Measurements from ENCODE around the gene CDK14.

The CDK14 gene

GRCh38 chr7:90835861-90836260 lies 239.7 kb downstream of the CDK14 start:
- in situ Hi-C loops (cut with HindIII; ENCODE audit: low sequenced_read_pairs), result no loop called here

- in situ Hi-C loops (cut with HindIII; ENCODE audit: low sequenced_read_pairs), result no loop called here
Observed at GRCh38 chr7:90836937-90837336, 240.8 kb downstream of the CDK14 start.

GRCh38 chr7:90838799-90839198 lies 242.7 kb downstream of the CDK14 start:
- in situ Hi-C loops (cut with HindIII; ENCODE audit: low sequenced_read_pairs), result no loop called here

GRCh38 chr7:90839316-90839715 lies 243.2 kb downstream of the CDK14 start:
- in situ Hi-C loops (cut with HindIII; ENCODE audit: low sequenced_read_pairs), result no loop called here

GRCh38 chr7:90839727-90840291 lies 243.7 kb downstream of the CDK14 start:
- in situ Hi-C loops (cut with HindIII; ENCODE audit: low sequenced_read_pairs), result no loop called here

- in situ Hi-C loops (cut with HindIII; ENCODE audit: low sequenced_read_pairs), result no loop called here
Observed at GRCh38 chr7:90841759-90842429, 245.8 kb downstream of the CDK14 start.

- in situ Hi-C loops (cut with HindIII; ENCODE audit: low sequenced_read_pairs), result no loop called here
Observed at GRCh38 chr7:90842430-90842788, 246.3 kb downstream of the CDK14 start.

- in situ Hi-C loops (cut with HindIII; ENCODE audit: low sequenced_read_pairs), result no loop called here
Observed at GRCh38 chr7:90843472-90843871, 247.4 kb downstream of the CDK14 start.

- in situ Hi-C loops (cut with HindIII; ENCODE audit: low sequenced_read_pairs), result no loop called here
Observed at GRCh38 chr7:90844421-90844820, 248.3 kb downstream of the CDK14 start.

- in situ Hi-C loops (cut with HindIII; ENCODE audit: low sequenced_read_pairs), result no loop called here
Observed at GRCh38 chr7:90846192-90846591, 250.1 kb downstream of the CDK14 start.

GRCh38 chr7:90850066-90850465 lies 253.9 kb downstream of the CDK14 start:
- in situ Hi-C loops (cut with HindIII; ENCODE audit: low sequenced_read_pairs), result no loop called here

GRCh38 chr7:90850471-90850870 lies 254.3 kb downstream of the CDK14 start:
- in situ Hi-C loops (cut with HindIII; ENCODE audit: low sequenced_read_pairs), result no loop called here

GRCh38 chr7:90853205-90853604 lies 257.1 kb downstream of the CDK14 start:
- in situ Hi-C loops (cut with HindIII; ENCODE audit: low sequenced_read_pairs), result no loop called here

- in situ Hi-C loops (cut with HindIII; ENCODE audit: low sequenced_read_pairs), result no loop called here
Observed at GRCh38 chr7:90856351-90857070, 260.4 kb downstream of the CDK14 start.

- in situ Hi-C loops (cut with HindIII; ENCODE audit: low sequenced_read_pairs), result no loop called here
Observed at GRCh38 chr7:90857603-90858002, 261.5 kb downstream of the CDK14 start.

- in situ Hi-C loops (cut with HindIII; ENCODE audit: low sequenced_read_pairs), result no loop called here
Observed at GRCh38 chr7:90858546-90858945, 262.4 kb downstream of the CDK14 start.

- in situ Hi-C loops (cut with HindIII; ENCODE audit: low sequenced_read_pairs), result no loop called here
Observed at GRCh38 chr7:90859521-90859920, 263.4 kb downstream of the CDK14 start.

GRCh38 chr7:90864088-90864487 lies 268.0 kb downstream of the CDK14 start:
- in situ Hi-C loops (cut with HindIII; ENCODE audit: low sequenced_read_pairs), result no loop called here

- in situ Hi-C loops (cut with HindIII; ENCODE audit: low sequenced_read_pairs), result no loop called here
Observed at GRCh38 chr7:90869335-90869734, 273.2 kb downstream of the CDK14 start.

- in situ Hi-C loops (cut with HindIII; ENCODE audit: low sequenced_read_pairs), result no loop called here
Observed at GRCh38 chr7:90876701-90877100, 280.6 kb downstream of the CDK14 start.

GRCh38 chr7:90877201-90877600 lies 281.1 kb downstream of the CDK14 start:
- in situ Hi-C loops (cut with HindIII; ENCODE audit: low sequenced_read_pairs), result no loop called here

- in situ Hi-C loops (cut with HindIII; ENCODE audit: low sequenced_read_pairs), result no loop called here
Observed at GRCh38 chr7:90879924-90880323, 283.8 kb downstream of the CDK14 start.

Data from DLD1 (cell line).